Pons (tissue), 1 donor: ENCODE data around the gene MRFAP1.
"Not testable (repeated sequence)": the region's sequence is repeated elsewhere in the genome, so short reads cannot be mapped to it uniquely, and the experiment has no call there.

Experiments
- DNase-seq: peaks from one replicate; pipeline ENCODE4 v3.0.0-alpha.2; 2016; ENCODE audit warnings: low spot score

MRFAP1 gene

GRCh38 chr4:6610856-6611430 is 29.5 kb upstream of the MRFAP1 start:
- DNase-seq: no peak

- no peak for DNase-seq
Measured at GRCh38 chr4:6612961-6613675, 27.4 kb upstream of the MRFAP1 start.

GRCh38 chr4:6613676-6614651 is 26.5 kb upstream of the MRFAP1 start:
- DNase-seq: no peak

- DNase-seq: no peak
Measured at GRCh38 chr4:6614701-6615230, 25.7 kb upstream of the MRFAP1 start.

GRCh38 chr4:6616087-6616995 is 24.1 kb upstream of the MRFAP1 start:
- DNase-seq: no peak

- DNase-seq: no peak
Measured at GRCh38 chr4:6617246-6617645, 23.2 kb upstream of the MRFAP1 start.

- no peak for DNase-seq
Measured at GRCh38 chr4:6618386-6619115, 21.9 kb upstream of the MRFAP1 start.

- no peak for DNase-seq
Measured at GRCh38 chr4:6619116-6619465, 21.4 kb upstream of the MRFAP1 start.

- no peak for DNase-seq
Measured at GRCh38 chr4:6619466-6620255, 20.8 kb upstream of the MRFAP1 start.

GRCh38 chr4:6620296-6620695 is 20.2 kb upstream of the MRFAP1 start:
- no peak for DNase-seq

- DNase-seq: no peak
Measured at GRCh38 chr4:6620891-6621555, 19.5 kb upstream of the MRFAP1 start.

- DNase-seq: no peak
Measured at GRCh38 chr4:6621556-6621927, 18.9 kb upstream of the MRFAP1 start.

- DNase-seq: no peak
Measured at GRCh38 chr4:6622744-6623143, 17.7 kb upstream of the MRFAP1 start.

- DNase-seq: no peak
Measured at GRCh38 chr4:6625256-6625655, 15.2 kb upstream of the MRFAP1 start.

GRCh38 chr4:6626066-6626465 is 14.4 kb upstream of the MRFAP1 start:
- DNase-seq: no peak

- DNase-seq: no peak
Measured at GRCh38 chr4:6627832-6628231, 12.7 kb upstream of the MRFAP1 start.

- DNase-seq: not testable (repeated sequence)
Measured at GRCh38 chr4:6628484-6628883, 12.0 kb upstream of the MRFAP1 start.

- DNase-seq: no peak
Measured at GRCh38 chr4:6632125-6632524, 8.4 kb upstream of the MRFAP1 start.

GRCh38 chr4:6633091-6633906 is 7.2 kb upstream of the MRFAP1 start:
- no peak for DNase-seq
